Measurements from ENCODE around the gene NRARP.
"Not testable (repeated sequence)": the region's sequence is repeated elsewhere in the genome, so short reads cannot be mapped to it uniquely, and the experiment has no call there.

Gene NRARP

GRCh38 chr9:137333016-137333671 is 31.1 kb upstream of the NRARP start:
- TF ChIP-seq EZH2phosphoT487 (IDR thresholded peaks at IDR 0.05; ENCODE audit: borderline replicate concordance, low read length) = no peak
- TF ChIP-seq, protein P1, sequence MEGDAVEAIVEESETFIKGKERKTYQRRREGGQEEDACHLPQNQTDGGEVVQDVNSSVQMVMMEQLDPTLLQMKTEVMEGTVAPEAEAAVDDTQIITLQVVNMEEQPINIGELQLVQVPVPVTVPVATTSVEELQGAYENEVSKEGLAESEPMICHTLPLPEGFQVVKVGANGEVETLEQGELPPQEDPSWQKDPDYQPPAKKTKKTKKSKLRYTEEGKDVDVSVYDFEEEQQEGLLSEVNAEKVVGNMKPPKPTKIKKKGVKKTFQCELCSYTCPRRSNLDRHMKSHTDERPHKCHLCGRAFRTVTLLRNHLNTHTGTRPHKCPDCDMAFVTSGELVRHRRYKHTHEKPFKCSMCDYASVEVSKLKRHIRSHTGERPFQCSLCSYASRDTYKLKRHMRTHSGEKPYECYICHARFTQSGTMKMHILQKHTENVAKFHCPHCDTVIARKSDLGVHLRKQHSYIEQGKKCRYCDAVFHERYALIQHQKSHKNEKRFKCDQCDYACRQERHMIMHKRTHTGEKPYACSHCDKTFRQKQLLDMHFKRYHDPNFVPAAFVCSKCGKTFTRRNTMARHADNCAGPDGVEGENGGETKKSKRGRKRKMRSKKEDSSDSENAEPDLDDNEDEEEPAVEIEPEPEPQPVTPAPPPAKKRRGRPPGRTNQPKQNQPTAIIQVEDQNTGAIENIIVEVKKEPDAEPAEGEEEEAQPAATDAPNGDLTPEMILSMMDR (IDR thresholded peaks at IDR 0.05; ENCODE audit: low read depth, low read length, poor library complexity, severe bottlenecking) = no peak
- 0 out of 2 replicates have a peak, but pooled peaks cover 3% of the 10 kb centered on the region for H3K27me3 ChIP-seq (ENCODE audit: control insufficient read depth, low read length)
- no peak overlapping the region for H3K27ac ChIP-seq (ENCODE audit: low read depth, low read length)
- no peaks in the 10 kb centered on the region for H3K9me2 ChIP-seq (replicated peaks; ENCODE audit: control insufficient read depth, low read length)
- no peaks in the 10 kb centered on the region for H3K79me2 ChIP-seq (ENCODE audit: control insufficient read depth, low read length)
- H3F3A ChIP-seq (ENCODE audit: control insufficient read depth, insufficient read depth) = peaks cover 2% of the 10 kb centered on the region; the same call in 1 of the 2 replicates
- H3K9me3 ChIP-seq (ENCODE audit: control insufficient read depth, insufficient read depth, low read length) = peaks cover 4% of the 10 kb centered on the region
- no peaks in the 10 kb centered on the region for H4K20me1 ChIP-seq (ENCODE audit: control insufficient read depth, insufficient read depth, low read depth, low read length)
- peaks cover 8% of the 10 kb centered on the region for H3K4me1 ChIP-seq (ENCODE audit: control insufficient read depth, low read length)
- H3K4me2 ChIP-seq (ENCODE audit: low read length) = no peak overlapping the region
- no peaks in the 10 kb centered on the region for H3K36me3 ChIP-seq (ENCODE audit: control insufficient read depth, low read length)
- H3K4me3 ChIP-seq (ENCODE audit: low read length) = no peak overlapping the region

- Histone ChIP-seq H3K27me3 (ENCODE audit: control insufficient read depth, low read length) (peaks cover 8% of the 10 kb centered on the region), H3K36me3 (ENCODE audit: control insufficient read depth, low read length) (no peaks in the 10 kb centered on the region), H3K4me2 (ENCODE audit: low read length) (no peak overlapping the region), H3K4me3 (ENCODE audit: low read length) (no peak overlapping the region), H4K20me1 (ENCODE audit: control insufficient read depth, insufficient read depth, low read depth, low read length) (no peaks in the 10 kb centered on the region), H3K9me2 (replicated peaks; ENCODE audit: control insufficient read depth, low read length) (no peaks in the 10 kb centered on the region), H3K27ac (ENCODE audit: low read depth, low read length) (no peak overlapping the region), H3F3A (ENCODE audit: control insufficient read depth, insufficient read depth) (peaks cover 2% of the 10 kb centered on the region; the same call in 1 of the 2 replicates), H3K4me1 (ENCODE audit: control insufficient read depth, low read length) (peaks cover 12% of the 10 kb centered on the region), H3K79me2 (ENCODE audit: control insufficient read depth, low read length) (no peaks in the 10 kb centered on the region), H3K9me3 (ENCODE audit: control insufficient read depth, insufficient read depth, low read length) (peaks cover 4% of the 10 kb centered on the region)
- TF ChIP-seq, protein P1 (IDR thresholded peaks at IDR 0.05; ENCODE audit: low read depth, low read length, poor library complexity, severe bottlenecking) = no peak
- TF ChIP-seq EZH2phosphoT487 (IDR thresholded peaks at IDR 0.05; ENCODE audit: borderline replicate concordance, low read length) = no peak
Observed at GRCh38 chr9:137331929-137332328, 29.9 kb upstream of the NRARP start.

DNA sequence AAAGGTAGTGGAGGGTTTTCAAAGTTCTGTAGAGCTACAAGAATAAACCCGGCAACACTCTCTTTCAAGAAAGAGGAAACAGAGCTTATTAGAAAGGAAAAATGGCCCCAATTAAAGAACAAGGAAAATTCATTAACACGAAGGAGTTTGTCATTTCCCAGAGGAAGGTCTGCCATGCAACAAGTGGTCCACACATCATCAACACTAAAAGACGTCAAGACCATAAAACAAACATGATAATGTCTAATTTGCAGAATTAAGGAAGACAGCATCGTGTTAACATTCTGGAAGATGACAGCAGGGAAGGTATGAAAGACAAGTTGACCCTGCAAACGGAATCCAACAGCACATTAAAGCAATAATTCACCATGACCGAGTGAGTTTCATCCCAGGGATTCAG is 28.6 kb upstream of the NRARP start:
- no peaks in the 10 kb centered on the region for H4K20me1 ChIP-seq (ENCODE audit: control insufficient read depth, insufficient read depth, low read depth, low read length)
- peaks cover 8% of the 10 kb centered on the region for H3K27me3 ChIP-seq (ENCODE audit: control insufficient read depth, low read length)
- no peak overlapping the region for H3K27ac ChIP-seq (ENCODE audit: low read depth, low read length)
- no peaks in the 10 kb centered on the region for H3K9me3 ChIP-seq (ENCODE audit: control insufficient read depth, insufficient read depth, low read length)
- H3K4me3 ChIP-seq (ENCODE audit: low read length) = no peak overlapping the region
- H3K36me3 ChIP-seq (ENCODE audit: control insufficient read depth, low read length) = no peaks in the 10 kb centered on the region
- peaks cover 6% of the 10 kb centered on the region for H3F3A ChIP-seq (ENCODE audit: control insufficient read depth, insufficient read depth)
- no peaks in the 10 kb centered on the region for H3K9me2 ChIP-seq (replicated peaks; ENCODE audit: control insufficient read depth, low read length)
- TF ChIP-seq, protein P1 (IDR thresholded peaks at IDR 0.05; ENCODE audit: low read depth, low read length, poor library complexity, severe bottlenecking) = no peak
- no peak for TF ChIP-seq EZH2phosphoT487 (IDR thresholded peaks at IDR 0.05; ENCODE audit: borderline replicate concordance, low read length)
- H3K4me1 ChIP-seq (ENCODE audit: control insufficient read depth, low read length) = peaks cover 25% of the 10 kb centered on the region
- H3K79me2 ChIP-seq (ENCODE audit: control insufficient read depth, low read length) = no peaks in the 10 kb centered on the region
- no peak overlapping the region for H3K4me2 ChIP-seq (ENCODE audit: low read length)

DNA sequence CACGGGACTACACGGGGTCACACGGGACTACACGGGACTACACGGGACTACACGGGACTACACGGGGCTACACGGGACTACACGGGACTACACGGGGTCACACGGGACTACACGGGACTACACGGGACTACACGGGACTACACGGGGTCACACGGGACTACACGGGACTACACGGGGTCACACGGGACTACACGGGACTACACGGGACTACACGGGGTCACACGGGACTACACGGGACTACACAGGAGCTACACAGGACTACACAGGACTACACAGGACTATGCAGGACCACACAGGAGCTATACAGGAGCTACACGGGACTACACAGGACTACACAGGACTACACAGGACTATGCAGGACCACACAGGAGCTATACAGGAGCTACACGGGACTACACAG is 27.5 kb upstream of the NRARP start:
- not testable (repeated sequence) for H3K9me2 ChIP-seq (replicated peaks; ENCODE audit: control insufficient read depth, low read length); H3K4me2 ChIP-seq (ENCODE audit: low read length); H3K9me3 ChIP-seq (ENCODE audit: control insufficient read depth, insufficient read depth, low read length); H3K4me3 ChIP-seq (ENCODE audit: low read length); H3K79me2 ChIP-seq (ENCODE audit: control insufficient read depth, low read length); H3K27me3 ChIP-seq (ENCODE audit: control insufficient read depth, low read length); H3F3A ChIP-seq (ENCODE audit: control insufficient read depth, insufficient read depth); H3K36me3 ChIP-seq (ENCODE audit: control insufficient read depth, low read length); H4K20me1 ChIP-seq (ENCODE audit: control insufficient read depth, insufficient read depth, low read depth, low read length); H3K27ac ChIP-seq (ENCODE audit: low read depth, low read length)
- H3K4me1 ChIP-seq (ENCODE audit: control insufficient read depth, low read length) = peaks cover 19% of the 10 kb centered on the region

DNA sequence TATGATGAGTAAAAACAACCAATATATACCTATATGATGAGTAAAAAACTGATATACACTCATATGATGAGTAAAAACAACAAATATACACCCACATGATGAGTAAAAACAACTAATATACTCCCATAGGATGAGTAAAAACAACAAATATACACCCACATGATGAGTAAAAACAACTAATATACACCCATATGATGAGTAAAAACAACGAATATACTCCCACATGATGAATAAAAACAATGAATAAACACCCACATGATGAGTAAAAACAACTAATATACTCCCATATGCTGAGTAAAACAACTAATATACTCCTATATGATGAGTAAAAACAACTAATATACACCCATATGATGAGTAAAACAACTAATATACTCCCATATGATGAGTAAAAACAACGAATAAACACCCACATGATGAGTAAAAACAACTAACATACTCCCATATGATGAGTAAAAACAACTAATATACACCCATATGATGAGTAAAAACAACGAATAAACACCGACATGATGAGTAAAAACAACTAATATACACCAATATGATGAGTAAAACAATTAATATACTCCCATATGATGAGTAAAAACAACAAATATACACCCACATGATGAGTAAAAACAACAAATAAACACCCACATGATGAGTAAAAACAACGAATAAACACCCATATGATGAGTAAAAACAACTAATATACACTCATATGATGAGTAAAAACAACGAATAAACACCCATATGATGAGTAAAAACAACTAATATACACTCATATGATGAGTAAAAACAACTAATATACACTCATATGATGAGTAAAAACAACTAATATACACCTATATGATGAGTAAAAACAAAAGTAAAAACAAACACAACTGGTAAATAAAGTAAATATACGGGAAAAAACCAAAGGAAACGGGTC is 25.8 kb upstream of the NRARP start:
- H3K9me3 ChIP-seq (ENCODE audit: control insufficient read depth, insufficient read depth, low read length); H3K27ac ChIP-seq (ENCODE audit: low read depth, low read length); H3F3A ChIP-seq (ENCODE audit: control insufficient read depth, insufficient read depth); H3K27me3 ChIP-seq (ENCODE audit: control insufficient read depth, low read length); H3K9me2 ChIP-seq (replicated peaks; ENCODE audit: control insufficient read depth, low read length); H3K36me3 ChIP-seq (ENCODE audit: control insufficient read depth, low read length); H3K4me2 ChIP-seq (ENCODE audit: low read length); H4K20me1 ChIP-seq (ENCODE audit: control insufficient read depth, insufficient read depth, low read depth, low read length); H3K4me3 ChIP-seq (ENCODE audit: low read length); H3K79me2 ChIP-seq (ENCODE audit: control insufficient read depth, low read length): not testable (repeated sequence)
- H3K4me1 ChIP-seq (ENCODE audit: control insufficient read depth, low read length) = peaks cover 18% of the 10 kb centered on the region
